ENCODE data around the gene DNAJC10.

DNAJC10 gene

DNA sequence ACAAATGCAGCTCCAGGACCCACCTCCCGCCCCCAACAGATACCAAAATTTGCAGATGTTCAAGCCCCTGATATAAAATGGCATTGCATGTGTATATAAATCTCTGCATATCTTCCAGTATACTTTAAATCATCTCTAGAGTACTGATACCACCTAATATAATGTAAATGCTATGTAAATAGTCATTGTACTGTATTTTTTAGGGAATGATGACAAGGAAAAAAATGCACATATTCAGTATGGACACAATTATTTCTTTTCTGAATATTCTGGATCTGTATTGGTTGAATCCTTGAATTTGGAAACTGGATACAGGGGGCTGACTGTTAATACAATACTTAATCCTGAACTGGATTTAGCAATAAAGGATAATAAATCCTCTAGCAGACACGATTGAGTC lies 82.7 kb downstream of the DNAJC10 start:
- TF ChIP-seq, protein P1, sequence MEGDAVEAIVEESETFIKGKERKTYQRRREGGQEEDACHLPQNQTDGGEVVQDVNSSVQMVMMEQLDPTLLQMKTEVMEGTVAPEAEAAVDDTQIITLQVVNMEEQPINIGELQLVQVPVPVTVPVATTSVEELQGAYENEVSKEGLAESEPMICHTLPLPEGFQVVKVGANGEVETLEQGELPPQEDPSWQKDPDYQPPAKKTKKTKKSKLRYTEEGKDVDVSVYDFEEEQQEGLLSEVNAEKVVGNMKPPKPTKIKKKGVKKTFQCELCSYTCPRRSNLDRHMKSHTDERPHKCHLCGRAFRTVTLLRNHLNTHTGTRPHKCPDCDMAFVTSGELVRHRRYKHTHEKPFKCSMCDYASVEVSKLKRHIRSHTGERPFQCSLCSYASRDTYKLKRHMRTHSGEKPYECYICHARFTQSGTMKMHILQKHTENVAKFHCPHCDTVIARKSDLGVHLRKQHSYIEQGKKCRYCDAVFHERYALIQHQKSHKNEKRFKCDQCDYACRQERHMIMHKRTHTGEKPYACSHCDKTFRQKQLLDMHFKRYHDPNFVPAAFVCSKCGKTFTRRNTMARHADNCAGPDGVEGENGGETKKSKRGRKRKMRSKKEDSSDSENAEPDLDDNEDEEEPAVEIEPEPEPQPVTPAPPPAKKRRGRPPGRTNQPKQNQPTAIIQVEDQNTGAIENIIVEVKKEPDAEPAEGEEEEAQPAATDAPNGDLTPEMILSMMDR (IDR thresholded peaks at IDR 0.05; ENCODE audit: extremely low read depth, missing control alignments): no peak
- DNase-seq (ENCODE audit: low spot score): no peak

DNA sequence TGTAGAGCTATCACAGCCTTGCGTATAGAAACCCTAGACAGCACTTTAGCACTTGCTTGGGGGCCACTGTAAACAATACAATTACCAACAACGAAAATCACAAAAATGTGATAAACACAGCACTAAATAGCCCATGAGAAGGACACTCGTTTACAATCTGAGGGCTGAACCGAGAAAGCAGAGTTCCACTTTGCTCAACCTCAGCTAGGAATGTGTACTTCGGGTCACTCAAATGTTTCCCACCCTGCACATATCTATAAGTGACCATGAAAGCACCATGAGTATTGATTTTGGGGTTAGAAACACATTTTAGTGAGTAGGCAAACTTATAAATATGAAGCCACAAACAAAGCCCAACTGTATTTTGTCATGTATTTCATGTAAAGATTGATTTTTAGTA lies 88.1 kb downstream of the DNAJC10 start:
- DNase-seq (ENCODE audit: low spot score): no peak
- TF ChIP-seq, protein P1 (IDR thresholded peaks at IDR 0.05; ENCODE audit: extremely low read depth, missing control alignments): no peak

DNA sequence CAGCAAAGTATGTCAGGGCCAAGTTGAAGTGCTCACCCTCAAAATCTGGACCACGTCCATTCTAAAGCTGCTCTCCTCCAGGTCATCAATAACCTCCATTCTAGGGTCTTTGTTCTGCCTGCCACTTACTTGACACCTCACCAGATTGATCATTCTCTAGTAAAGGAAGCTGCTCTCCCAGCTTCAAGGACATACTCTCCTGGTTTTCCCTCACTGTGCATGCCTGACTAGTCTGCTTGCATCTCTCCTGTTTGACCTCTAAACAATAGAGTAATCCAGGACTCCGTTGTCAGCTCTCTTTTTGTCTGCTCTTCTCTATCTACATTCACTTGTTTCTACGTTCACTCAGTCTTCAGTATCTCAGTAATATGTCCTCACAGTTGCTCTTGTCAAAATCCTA lies 91.3 kb downstream of the DNAJC10 start:
- no peak for DNase-seq (ENCODE audit: low spot score)

DNA sequence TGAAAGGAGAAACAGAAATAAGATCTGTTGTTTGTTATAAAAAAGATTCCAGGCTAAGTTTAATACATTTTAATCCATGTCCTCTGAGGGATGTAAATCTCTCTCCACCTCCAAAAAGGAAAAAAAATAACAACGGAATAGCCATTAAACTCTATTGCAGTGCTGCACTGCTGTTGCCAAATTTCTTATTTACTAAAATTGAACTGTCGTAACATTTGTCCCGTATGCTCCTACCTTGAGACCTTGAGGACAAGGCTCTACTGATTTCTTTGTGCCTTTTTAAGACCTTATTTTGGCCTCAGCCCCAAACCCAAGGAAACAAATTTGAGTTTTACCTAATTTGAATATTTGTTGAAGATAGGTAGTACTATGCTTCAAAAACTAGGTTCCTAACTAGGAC lies 94.0 kb downstream of the DNAJC10 start:
- no peak for DNase-seq (ENCODE audit: low spot score)
- TF ChIP-seq, protein P1 (IDR thresholded peaks at IDR 0.05; ENCODE audit: extremely low read depth, missing control alignments): no peak

More for the DNA sequence above, 91.3 kb downstream of the DNAJC10 start:
- TF ChIP-seq, protein P1 (IDR thresholded peaks at IDR 0.05; ENCODE audit: extremely low read depth, missing control alignments): no peak

DNA sequence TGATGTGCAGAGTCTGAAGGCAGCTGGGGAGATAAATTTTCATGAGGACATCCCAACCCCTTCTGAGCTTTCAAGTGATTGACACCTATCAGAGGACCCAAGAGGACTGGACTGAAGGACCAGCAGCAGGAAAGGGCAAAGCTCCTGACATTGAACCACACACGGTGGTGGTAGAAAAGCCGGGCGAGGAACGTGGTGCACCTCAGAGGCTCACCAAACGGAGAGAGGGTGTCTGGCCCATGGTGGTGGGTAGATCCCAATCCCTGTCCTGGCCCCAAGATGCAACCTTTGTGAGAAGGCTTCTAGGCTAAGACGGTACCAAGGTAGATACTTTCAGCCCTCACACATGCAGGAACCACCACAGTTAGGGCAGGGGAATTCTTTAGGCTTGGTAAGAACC lies 98.3 kb downstream of the DNAJC10 start:
- DNase-seq (ENCODE audit: low spot score): no peak
- TF ChIP-seq, protein P1 (IDR thresholded peaks at IDR 0.05; ENCODE audit: extremely low read depth, missing control alignments): no peak

DNA sequence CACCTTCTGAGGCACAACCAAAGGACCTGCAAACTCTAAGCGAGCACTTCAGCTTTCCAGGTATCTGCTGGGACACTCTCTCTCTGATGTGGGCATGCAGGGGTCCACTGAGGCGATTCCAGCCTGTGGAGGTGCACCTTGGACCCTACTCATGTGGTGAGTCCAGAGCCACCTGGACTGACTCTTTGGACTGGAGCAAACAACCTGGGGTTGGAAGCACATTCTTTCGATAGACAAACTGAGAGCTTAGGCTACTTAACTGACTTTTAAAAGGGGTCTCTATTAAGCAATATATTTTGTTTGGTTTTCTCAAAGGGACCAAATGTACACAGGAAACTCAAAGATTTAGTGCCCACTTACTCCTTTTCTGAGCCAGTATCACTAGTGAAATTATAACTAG lies 98.7 kb downstream of the DNAJC10 start:
- DNase-seq (ENCODE audit: low spot score): no peak
- TF ChIP-seq, protein P1 (IDR thresholded peaks at IDR 0.05; ENCODE audit: extremely low read depth, missing control alignments): no peak

DNA sequence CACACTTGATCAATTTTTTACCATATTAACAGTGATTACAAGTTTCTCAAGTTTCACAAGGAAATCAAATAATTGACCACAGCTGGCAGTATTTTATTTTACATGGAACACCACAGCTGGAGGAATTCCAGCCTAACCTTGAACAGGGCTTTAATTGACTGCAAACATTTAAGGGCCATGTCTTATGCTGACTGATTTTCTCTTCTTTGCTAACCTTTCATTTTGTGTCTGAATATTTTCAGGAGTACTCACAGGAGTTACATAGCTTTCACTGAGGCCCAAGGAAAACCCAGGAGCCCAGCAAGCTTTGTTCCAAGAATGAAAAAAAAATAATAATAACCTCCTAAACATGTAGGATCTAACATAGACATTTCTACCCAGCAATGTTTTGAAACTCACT lies 100.8 kb downstream of the DNAJC10 start:
- DNase-seq (ENCODE audit: low spot score): no peak
- TF ChIP-seq, protein P1 (IDR thresholded peaks at IDR 0.05; ENCODE audit: extremely low read depth, missing control alignments): no peak

All from GM20000 (cell line).